ENCODE data around the gene CPSF2.
"Not testable (repeated sequence)": the region's sequence is repeated elsewhere in the genome, so short reads cannot be mapped to it uniquely, and the experiment has no call there.

CPSF2 gene

GRCh38 chr14:92185559-92185958, 63.8 kb downstream of the CPSF2 start:
- no peak for DNase-seq (ENCODE audit: extremely low read depth, insufficient read length)
- TF ChIP-seq, protein P1, sequence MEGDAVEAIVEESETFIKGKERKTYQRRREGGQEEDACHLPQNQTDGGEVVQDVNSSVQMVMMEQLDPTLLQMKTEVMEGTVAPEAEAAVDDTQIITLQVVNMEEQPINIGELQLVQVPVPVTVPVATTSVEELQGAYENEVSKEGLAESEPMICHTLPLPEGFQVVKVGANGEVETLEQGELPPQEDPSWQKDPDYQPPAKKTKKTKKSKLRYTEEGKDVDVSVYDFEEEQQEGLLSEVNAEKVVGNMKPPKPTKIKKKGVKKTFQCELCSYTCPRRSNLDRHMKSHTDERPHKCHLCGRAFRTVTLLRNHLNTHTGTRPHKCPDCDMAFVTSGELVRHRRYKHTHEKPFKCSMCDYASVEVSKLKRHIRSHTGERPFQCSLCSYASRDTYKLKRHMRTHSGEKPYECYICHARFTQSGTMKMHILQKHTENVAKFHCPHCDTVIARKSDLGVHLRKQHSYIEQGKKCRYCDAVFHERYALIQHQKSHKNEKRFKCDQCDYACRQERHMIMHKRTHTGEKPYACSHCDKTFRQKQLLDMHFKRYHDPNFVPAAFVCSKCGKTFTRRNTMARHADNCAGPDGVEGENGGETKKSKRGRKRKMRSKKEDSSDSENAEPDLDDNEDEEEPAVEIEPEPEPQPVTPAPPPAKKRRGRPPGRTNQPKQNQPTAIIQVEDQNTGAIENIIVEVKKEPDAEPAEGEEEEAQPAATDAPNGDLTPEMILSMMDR (IDR thresholded peaks at IDR 0.05; ENCODE audit: insufficient read depth, low read length, poor library complexity, severe bottlenecking): no peak
- no peaks in the 10 kb centered on the region for H3K27me3 ChIP-seq (replicated peaks; ENCODE audit: control insufficient read depth, insufficient read depth, low read length)
- H3K4me3 ChIP-seq (replicated peaks; ENCODE audit: low read depth, low read length): no peak overlapping the region
- H3K36me3 ChIP-seq (ENCODE audit: control insufficient read depth, insufficient read depth, low read length): no peaks in the 10 kb centered on the region

DNA sequence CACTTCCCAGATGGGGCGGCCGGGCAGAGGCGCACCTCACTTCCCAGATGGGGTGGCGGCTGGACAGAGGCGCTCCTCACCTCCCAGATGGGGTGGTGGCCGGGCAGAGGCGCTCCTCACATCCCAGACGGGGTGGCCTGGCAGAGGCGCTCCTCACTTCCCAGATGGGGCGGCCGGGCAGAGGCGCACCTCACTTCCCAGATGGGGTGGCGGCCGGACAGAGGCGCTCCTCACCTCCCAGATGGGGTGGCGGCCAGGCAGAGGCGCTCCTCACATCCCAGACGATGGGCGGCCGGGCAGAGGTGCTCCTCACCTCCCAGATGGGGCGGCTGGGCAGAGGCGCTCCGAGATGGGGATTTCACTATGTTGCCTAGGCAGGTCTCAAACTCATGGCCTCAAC, 65.8 kb downstream of the CPSF2 start:
- DNase-seq (ENCODE audit: extremely low read depth, insufficient read length); H3K27me3 ChIP-seq (replicated peaks; ENCODE audit: control insufficient read depth, insufficient read depth, low read length); H3K36me3 ChIP-seq (ENCODE audit: control insufficient read depth, insufficient read depth, low read length); H3K4me3 ChIP-seq (replicated peaks; ENCODE audit: low read depth, low read length): not testable (repeated sequence)

GRCh38 chr14:92190768-92191167, 69.0 kb downstream of the CPSF2 start:
- TF ChIP-seq, protein P1 (IDR thresholded peaks at IDR 0.05; ENCODE audit: insufficient read depth, low read length, poor library complexity, severe bottlenecking): no peak
- no peak for DNase-seq (ENCODE audit: extremely low read depth, insufficient read length)
- H3K4me3 ChIP-seq (replicated peaks; ENCODE audit: low read depth, low read length): no peak overlapping the region

GRCh38 chr14:92198804-92199203, 77.0 kb downstream of the CPSF2 start:
- H3K27me3 ChIP-seq (replicated peaks; ENCODE audit: control insufficient read depth, insufficient read depth, low read length): no peaks in the 10 kb centered on the region
- TF ChIP-seq, protein P1 (IDR thresholded peaks at IDR 0.05; ENCODE audit: insufficient read depth, low read length, poor library complexity, severe bottlenecking): no peak
- H3K4me3 ChIP-seq (replicated peaks; ENCODE audit: low read depth, low read length): no peak overlapping the region
- no peaks in the 10 kb centered on the region for H3K36me3 ChIP-seq (ENCODE audit: control insufficient read depth, insufficient read depth, low read length)
- no peak for DNase-seq (ENCODE audit: extremely low read depth, insufficient read length)

More at GRCh38 chr14:92190768-92191167, 69.0 kb downstream of the CPSF2 start:
- Histone ChIP-seq H3K36me3 (ENCODE audit: control insufficient read depth, insufficient read depth, low read length) (no peaks in the 10 kb centered on the region), H3K27me3 (replicated peaks; ENCODE audit: control insufficient read depth, insufficient read depth, low read length) (no peaks in the 10 kb centered on the region)

- Histone ChIP-seq H3K27me3 (replicated peaks; ENCODE audit: control insufficient read depth, insufficient read depth, low read length) (no peaks in the 10 kb centered on the region), H3K4me3 (replicated peaks; ENCODE audit: low read depth, low read length) (no peak overlapping the region), H3K36me3 (ENCODE audit: control insufficient read depth, insufficient read depth, low read length) (no peaks in the 10 kb centered on the region)
- no peak for DNase-seq (ENCODE audit: extremely low read depth, insufficient read length)
- TF ChIP-seq, protein P1 (IDR thresholded peaks at IDR 0.05; ENCODE audit: insufficient read depth, low read length, poor library complexity, severe bottlenecking): no peak
Measured at GRCh38 chr14:92199763-92200162, 78.0 kb downstream of the CPSF2 start.

- TF ChIP-seq, protein P1 (IDR thresholded peaks at IDR 0.05; ENCODE audit: insufficient read depth, low read length, poor library complexity, severe bottlenecking): no peak
- Histone ChIP-seq H3K36me3 (ENCODE audit: control insufficient read depth, insufficient read depth, low read length) (no peaks in the 10 kb centered on the region), H3K4me3 (replicated peaks; ENCODE audit: low read depth, low read length) (no peak overlapping the region), H3K27me3 (replicated peaks; ENCODE audit: control insufficient read depth, insufficient read depth, low read length) (no peaks in the 10 kb centered on the region; the same call in 1 of the 2 replicates)
- no peak for DNase-seq (ENCODE audit: extremely low read depth, insufficient read length)
Measured at GRCh38 chr14:92203116-92203515, 81.3 kb downstream of the CPSF2 start.

All from GM06990 (cell line).